SHP77 treated with DMSO at 0.1 percent for 48 hours (cell line): ENCODE measurements around the gene SRP54.
"Not testable (repeated sequence)": the region's sequence is repeated elsewhere in the genome, so short reads cannot be mapped to it uniquely, and the experiment has no call there.

Experiments
- DNase-seq: peaks from one replicate; lab custom pipeline; 2025; lab: John Stamatoyannopoulos, UW

The SRP54 gene

GRCh38 chr14:35046751-35047536, 64.2 kb downstream of the SRP54 start:
- peak; percentile 50 for DNase-seq

GRCh38 chr14:35047976-35048513, 65.3 kb downstream of the SRP54 start:
- DNase-seq, result no peak

- DNase-seq, result no peak
These were observed 67.9 kb downstream of the SRP54 start for GRCh38 chr14:35050652-35051051.

- no peak for DNase-seq
These were observed 69.0 kb downstream of the SRP54 start for GRCh38 chr14:35051796-35052195.

- no peak for DNase-seq
These were observed 69.8 kb downstream of the SRP54 start for GRCh38 chr14:35052637-35053036.

GRCh38 chr14:35061113-35061791, 78.5 kb downstream of the SRP54 start:
- not testable (repeated sequence) for DNase-seq

GRCh38 chr14:35065731-35066130, 82.9 kb downstream of the SRP54 start:
- DNase-seq, result not testable (repeated sequence)

GRCh38 chr14:35068238-35069012, 85.6 kb downstream of the SRP54 start:
- no peak for DNase-seq

- DNase-seq, result no peak
These were observed 89.4 kb downstream of the SRP54 start for GRCh38 chr14:35072226-35072625.

- no peak for DNase-seq
These were observed 90.7 kb downstream of the SRP54 start for GRCh38 chr14:35073486-35073885.

- no peak for DNase-seq
These were observed 95.3 kb downstream of the SRP54 start for GRCh38 chr14:35078082-35078481.
